HCT116 (cell line): Measurements from ENCODE around the gene MMS22L. TPM values are rescaled to one million over a fixed set of nuclear protein-coding genes. Genes with fewer than 3 reads are reported as not detected.
A peak's percentile ranks its signal among the peaks of the same experiment; 100 is the strongest.

Source experiments
- ATAC-seq: fragments of 200-7000 bp; cut with Tn5 transposase; 2 replicates; pipeline ENCODE4 v1.9.1; 2020; ENCODE audit warnings: mild to moderate bottlenecking, moderate library complexity
- BruUV-seq: library from RNA; stranded (reverse); fragments of 400-500 nt; replicated peaks from 2 replicates; lab custom pipeline; 2021; lab: Mats Ljungman, UMichigan
- CTCF ChIA-PET: fragments of 300-600 bp; sonication (Branson Sonifier 250); formaldehyde crosslinking; loops from one replicate; lab custom pipeline; 2021; ENCODE audit warnings: antibody characterized with exemption; lab: Charles Lee
- POLR2A ChIA-PET: fragments of 300-600, 350-600 bp; sonication (Branson Sonifier 250); formaldehyde crosslinking; loops from one replicate; lab custom pipeline; 2021; ENCODE audit warnings: antibody characterized with exemption; lab: Charles Lee
- RAD21 ChIA-PET, 2 experiments: fragments of 300-600 bp; sonication (Branson Sonifier 250); formaldehyde crosslinking; loops; one replicate each; lab custom pipeline; 2023; ENCODE audit warnings: low total read pairs in 2 of 2; ENCODE audit not compliant: uncharacterized antibody in 2 of 2, unreplicated experiment in 2 of 2, low non-redundant PET in 1 of 2; lab: Charles Lee
- DNase-seq: peaks from one replicate; pipeline ENCODE4 v3.0.0-alpha.2; 2010; ENCODE audit warnings: low read depth, low spot score
- H2AFZ ChIP-seq: fragments of 200-600 bp; shearing (Covaris generic), sonication (generic); 2 replicates; pipeline ENCODE4 v1.6.1; 2017; ENCODE audit warnings: low read depth, mixed run types, mixed read lengths, antibody characterized with exemption, low read length; ENCODE audit not compliant: poor library complexity, severe bottlenecking
- H3K27ac ChIP-seq: 2 replicates; pipeline ENCODE4 v1.5.1; 2012; ENCODE audit warnings: low read depth, low read length
- H3K27me3 ChIP-seq: fragments of 200-600 bp; sonication (generic); 2 replicates; pipeline ENCODE4 v1.6.1; 2016; ENCODE audit warnings: mixed run types, low read length, mixed read lengths; ENCODE audit not compliant: insufficient read depth
- H3K36me3 ChIP-seq, 2 experiments: fragments of 200-500 bp in 1 of 2; fragments of 200-600 bp in 1 of 2; sonication (Bioruptor generic) in 1 of 2; sonication (generic) in 1 of 2; 2 replicates each; pipeline versions ENCODE4 v1.5.1 to v1.6.1; 2014 to 2016; ENCODE audit warnings: low read length in 2 of 2, inconsistent platforms in 1 of 2, mixed read lengths in 1 of 2, mixed run types in 1 of 2; ENCODE audit not compliant: insufficient read depth in 2 of 2, control insufficient read depth in 1 of 2
- H3K4me1 ChIP-seq, 2 experiments: fragments of 200-600 bp in 1 of 2; sonication (generic) in 1 of 2; 2 replicates each; pipeline versions ENCODE4 v1.5.1 to v1.6.1; 2012 to 2017; ENCODE audit warnings: low read length in 2 of 2, inconsistent platforms in 1 of 2, mild to moderate bottlenecking in 1 of 2, mixed read lengths in 1 of 2, mixed run types in 1 of 2, moderate library complexity in 1 of 2; ENCODE audit not compliant: insufficient read depth in 2 of 2, control insufficient read depth in 1 of 2
- H3K4me2 ChIP-seq: fragments of 200-600 bp; sonication (generic); 2 replicates; pipeline ENCODE4 v1.6.1; 2017; ENCODE audit warnings: mixed run types, low read length, mixed read lengths
- H3K4me3 ChIP-seq, 2 experiments: fragments of 200-600 bp in 1 of 2; sonication (generic) in 1 of 2; replicated peaks in 1 of 2; 2 replicates each; pipeline ENCODE4 v1.5.1; 2011 to 2016; ENCODE audit warnings: low read length in 2 of 2, control low read depth in 1 of 2, low read depth in 1 of 2, mild to moderate bottlenecking in 1 of 2, mixed read lengths in 1 of 2, mixed run types in 1 of 2
- H3K79me2 ChIP-seq: fragments of 200-600 bp; sonication (generic); 2 replicates; pipeline ENCODE4 v1.6.1; 2017; ENCODE audit warnings: mild to moderate bottlenecking, mixed run types, low read length, moderate library complexity, mixed read lengths; ENCODE audit not compliant: insufficient read depth
- H3K9ac ChIP-seq: fragments of 200-600 bp; sonication (generic); 2 replicates; pipeline ENCODE4 v1.6.1; 2016; ENCODE audit warnings: low read length, mixed read lengths
- H3K9me2 ChIP-seq: fragments of 200-600 bp; sonication (generic), shearing (Covaris generic); 2 replicates; pipeline ENCODE4 v1.6.1; 2017; ENCODE audit warnings: mixed run types, mild to moderate bottlenecking, moderate library complexity; ENCODE audit not compliant: insufficient read depth
- H3K9me3 ChIP-seq, 2 experiments: fragments of 200-500 bp in 1 of 2; fragments of 200-600 bp in 1 of 2; sonication (Bioruptor generic) in 1 of 2; sonication (generic) in 1 of 2; 2 replicates each; pipeline ENCODE4 v1.6.1; 2014 to 2017; ENCODE audit warnings: low read length in 2 of 2, mixed read lengths in 2 of 2, inconsistent platforms in 1 of 2, low read depth in 1 of 2, mild to moderate bottlenecking in 1 of 2, mixed run types in 1 of 2, moderate library complexity in 1 of 2; ENCODE audit not compliant: control insufficient read depth in 1 of 2, insufficient read depth in 1 of 2
- H4K20me1 ChIP-seq: fragments of 200-600 bp; sonication (generic), shearing (Covaris generic); 2 replicates; pipeline ENCODE4 v1.6.1; 2017; ENCODE audit warnings: mixed run types, mild to moderate bottlenecking, moderate library complexity; ENCODE audit not compliant: insufficient read depth
- CBX3 ChIP-seq: IDR thresholded peaks from 2 replicates; pipeline ENCODE4 v1.6.1; 2012; ENCODE audit warnings: low read depth
- CEBPB ChIP-seq: IDR thresholded peaks from 2 replicates; pipeline ENCODE4 v1.6.1; 2012; ENCODE audit warnings: low read depth
- EGR1 ChIP-seq: IDR thresholded peaks from 2 replicates; pipeline ENCODE4 v1.6.1; 2012; ENCODE audit warnings: low read depth
- ELF1 ChIP-seq: IDR thresholded peaks from 2 replicates; pipeline ENCODE4 v1.6.1; 2012; ENCODE audit warnings: low read depth, borderline replicate concordance
- EZH2phosphoT487 ChIP-seq: fragments of 200-600 bp; IDR thresholded peaks from 2 replicates; pipeline ENCODE4 v1.6.1; 2018; ENCODE audit warnings: antibody characterized with exemption, borderline replicate concordance
- FOSL1 ChIP-seq: IDR thresholded peaks from 2 replicates; pipeline ENCODE4 v1.6.1; 2012; ENCODE audit warnings: low read depth
- SRF ChIP-seq: IDR thresholded peaks from 2 replicates; pipeline ENCODE4 v1.6.1; 2012; ENCODE audit warnings: low read depth
- intact Hi-C: fragments of 100-400 bp; cut with micrococcal nuclease; formaldehyde crosslinking; loops from 2 replicates; pipeline ENCODE4 v1.10.0; 2022
- total RNA-seq: library from RNA; stranded (reverse); gene quantifications from one replicate; pipeline ENCODE4 v1.2.1, GENCODE V29; 2021; ENCODE audit not compliant: unreplicated experiment
- TF ChIP-seq, protein P1 (sequence below): IDR thresholded peaks from 2 replicates; pipeline ENCODE4 v1.6.1; 2012; ENCODE audit warnings: low read depth

Gene MMS22L
- total RNA-seq, 1 experiment from 2014 or later = 44.1 TPM

DNA sequence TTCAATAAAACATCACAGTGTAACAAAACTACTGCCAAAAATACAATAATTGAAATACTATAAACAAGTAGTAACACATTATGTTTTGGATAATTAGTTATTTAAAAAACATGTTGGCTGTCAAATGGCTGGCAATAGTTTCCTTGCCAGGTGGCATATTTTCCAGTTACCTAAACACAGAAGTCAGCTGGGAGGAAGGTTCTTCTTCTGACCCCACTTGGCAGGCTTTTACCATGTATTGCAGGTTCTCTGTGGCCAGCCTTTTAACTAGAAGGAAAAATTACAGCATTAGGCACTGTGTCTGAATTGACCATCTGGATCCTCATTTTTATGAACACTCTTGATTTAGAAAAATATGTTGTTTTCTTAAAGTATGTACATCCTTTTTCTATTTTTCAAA lies 131.4 kb downstream of the MMS22L start:
- Histone ChIP-seq H3K9ac (no peak overlapping the region), H3K4me1 (no peaks in the 10 kb centered on the region), H3K27me3 (no peaks in the 10 kb centered on the region), H3K4me2 (no peak overlapping the region), H3K9me3 (no peaks in the 10 kb centered on the region), H3K27ac (no peak overlapping the region), H2AFZ (no peak overlapping the region), H3K36me3 (peaks cover 5 to 9% of the 10 kb centered on the region in 2 experiments; a peak in 3 of 4 replicates), H3K4me3 (no peak overlapping the region), H3K79me2 (no peaks in the 10 kb centered on the region), H3K9me2 (no peaks in the 10 kb centered on the region), H4K20me1 (no peaks in the 10 kb centered on the region)
- ATAC-seq (no peak), DNase-seq (no peak)
- ChIA-PET CTCF (no interaction called here), RAD21 (no interaction called here), POLR2A (no interaction called here)
- intact Hi-C loops = no loop called here
- BruUV-seq = no TSS peak
- TF ChIP-seq CEBPB (no peak), SRF (no peak), ELF1 (no peak), EGR1 (no peak), CBX3 (no peak), EZH2phosphoT487 (no peak)

DNA sequence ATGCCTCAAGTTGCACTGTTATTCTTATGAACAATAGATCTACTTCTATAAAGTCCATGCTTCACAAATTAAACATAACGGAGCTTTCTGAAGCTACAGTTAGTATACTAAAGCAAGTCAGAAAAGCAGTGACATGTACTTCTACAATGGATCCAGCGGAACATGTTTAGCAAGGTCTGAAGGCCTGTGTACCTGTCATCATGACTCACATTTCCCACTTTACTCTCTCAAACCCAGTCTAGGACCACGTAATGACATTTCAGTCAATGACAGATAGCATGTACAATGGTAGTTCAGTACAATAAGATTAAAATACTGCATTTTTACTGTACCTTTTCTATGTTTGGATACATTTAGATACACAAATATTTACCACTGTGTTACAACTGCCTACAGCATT lies 132.1 kb downstream of the MMS22L start:
- ATAC-seq (no peak), DNase-seq (peak; percentile 2)
- H3K4me1 ChIP-seq = no peaks in the 10 kb centered on the region
- no peaks in the 10 kb centered on the region for H3K9me2 ChIP-seq
- ChIA-PET CTCF (no interaction called here), POLR2A (no interaction called here), RAD21 (no interaction called here)
- no peaks in the 10 kb centered on the region for H3K79me2 ChIP-seq
- no peak overlapping the region for H3K4me2 ChIP-seq
- H3K27me3 ChIP-seq = no peaks in the 10 kb centered on the region
- H3K27ac ChIP-seq = no peak overlapping the region
- no TSS peak for BruUV-seq
- no peaks in the 10 kb centered on the region for H4K20me1 ChIP-seq
- intact Hi-C loops = no loop called here
- TF ChIP-seq FOSL1 = peak; percentile 26; the same call in 1 of the 2 replicates
- TF ChIP-seq, protein P1, sequence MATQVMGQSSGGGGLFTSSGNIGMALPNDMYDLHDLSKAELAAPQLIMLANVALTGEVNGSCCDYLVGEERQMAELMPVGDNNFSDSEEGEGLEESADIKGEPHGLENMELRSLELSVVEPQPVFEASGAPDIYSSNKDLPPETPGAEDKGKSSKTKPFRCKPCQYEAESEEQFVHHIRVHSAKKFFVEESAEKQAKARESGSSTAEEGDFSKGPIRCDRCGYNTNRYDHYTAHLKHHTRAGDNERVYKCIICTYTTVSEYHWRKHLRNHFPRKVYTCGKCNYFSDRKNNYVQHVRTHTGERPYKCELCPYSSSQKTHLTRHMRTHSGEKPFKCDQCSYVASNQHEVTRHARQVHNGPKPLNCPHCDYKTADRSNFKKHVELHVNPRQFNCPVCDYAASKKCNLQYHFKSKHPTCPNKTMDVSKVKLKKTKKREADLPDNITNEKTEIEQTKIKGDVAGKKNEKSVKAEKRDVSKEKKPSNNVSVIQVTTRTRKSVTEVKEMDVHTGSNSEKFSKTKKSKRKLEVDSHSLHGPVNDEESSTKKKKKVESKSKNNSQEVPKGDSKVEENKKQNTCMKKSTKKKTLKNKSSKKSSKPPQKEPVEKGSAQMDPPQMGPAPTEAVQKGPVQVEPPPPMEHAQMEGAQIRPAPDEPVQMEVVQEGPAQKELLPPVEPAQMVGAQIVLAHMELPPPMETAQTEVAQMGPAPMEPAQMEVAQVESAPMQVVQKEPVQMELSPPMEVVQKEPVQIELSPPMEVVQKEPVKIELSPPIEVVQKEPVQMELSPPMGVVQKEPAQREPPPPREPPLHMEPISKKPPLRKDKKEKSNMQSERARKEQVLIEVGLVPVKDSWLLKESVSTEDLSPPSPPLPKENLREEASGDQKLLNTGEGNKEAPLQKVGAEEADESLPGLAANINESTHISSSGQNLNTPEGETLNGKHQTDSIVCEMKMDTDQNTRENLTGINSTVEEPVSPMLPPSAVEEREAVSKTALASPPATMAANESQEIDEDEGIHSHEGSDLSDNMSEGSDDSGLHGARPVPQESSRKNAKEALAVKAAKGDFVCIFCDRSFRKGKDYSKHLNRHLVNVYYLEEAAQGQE = no peak
- no peak overlapping the region for H3K4me3 ChIP-seq
- peaks cover 5 to 9% of the 10 kb centered on the region in 2 experiments; a peak in 3 of 4 replicates for H3K36me3 ChIP-seq
- no peaks in the 10 kb centered on the region for H3K9me3 ChIP-seq
- no peak overlapping the region for H2AFZ ChIP-seq
- no peak overlapping the region for H3K9ac ChIP-seq
